ENCODE results near the gene DENND4C.

- no peak for TF ChIP-seq POLR2A (IDR thresholded peaks at IDR 0.05)
- TF ChIP-seq CTCF (IDR thresholded peaks at IDR 0.05): no peak
These were observed 6.8 kb upstream of the DENND4C start for GRCh38 chr9:19223724-19224123.
